HG02678 (cell line): ENCODE results near the gene STC2.

ENCODE experiments used
- ATAC-seq: cut with Tn5 transposase; IDR thresholded peaks from one replicate; pipeline ENCODE4 v1.9.1; 2021; ENCODE audit warnings: mild to moderate bottlenecking, moderate library complexity; ENCODE audit not compliant: unreplicated experiment

Gene STC2

DNA sequence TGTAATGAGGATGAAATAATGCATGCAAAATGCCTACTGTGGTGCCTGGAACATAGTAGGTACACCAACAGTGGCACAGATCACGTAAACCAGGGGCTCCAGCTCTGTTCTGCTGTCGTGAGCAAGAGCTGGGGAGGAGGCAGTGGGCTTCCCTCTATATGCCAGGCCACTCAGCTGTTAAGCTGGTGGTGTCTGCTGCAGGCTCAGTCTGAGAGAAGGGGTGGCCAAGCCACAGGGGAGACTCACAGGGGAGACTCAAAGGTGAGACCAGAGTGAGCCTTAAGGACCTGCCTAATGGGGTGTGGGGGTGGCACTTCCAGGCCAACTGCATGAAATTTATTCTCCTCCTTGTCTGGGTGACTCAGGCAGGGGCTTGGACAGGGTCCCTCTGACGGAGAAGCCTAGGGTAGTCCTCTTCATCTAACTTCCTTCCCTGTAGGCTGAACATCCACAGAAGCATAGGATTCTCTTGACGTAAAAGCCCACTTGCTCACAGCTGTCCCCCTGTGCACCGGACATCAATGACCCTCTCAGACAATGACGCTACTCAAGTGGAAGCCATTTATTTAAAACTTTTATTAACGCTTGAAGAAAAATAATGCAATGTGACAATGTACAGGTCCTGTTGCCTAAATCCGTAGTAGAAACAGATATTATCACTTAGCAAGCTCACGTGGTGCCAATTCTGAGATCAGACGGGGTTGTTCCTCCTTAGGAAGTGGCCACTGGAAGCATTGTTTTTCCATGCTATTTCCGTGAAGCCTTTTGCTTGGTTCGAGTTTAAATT is 13.9 kb downstream of the STC2 start:
- no peak for ATAC-seq

DNA sequence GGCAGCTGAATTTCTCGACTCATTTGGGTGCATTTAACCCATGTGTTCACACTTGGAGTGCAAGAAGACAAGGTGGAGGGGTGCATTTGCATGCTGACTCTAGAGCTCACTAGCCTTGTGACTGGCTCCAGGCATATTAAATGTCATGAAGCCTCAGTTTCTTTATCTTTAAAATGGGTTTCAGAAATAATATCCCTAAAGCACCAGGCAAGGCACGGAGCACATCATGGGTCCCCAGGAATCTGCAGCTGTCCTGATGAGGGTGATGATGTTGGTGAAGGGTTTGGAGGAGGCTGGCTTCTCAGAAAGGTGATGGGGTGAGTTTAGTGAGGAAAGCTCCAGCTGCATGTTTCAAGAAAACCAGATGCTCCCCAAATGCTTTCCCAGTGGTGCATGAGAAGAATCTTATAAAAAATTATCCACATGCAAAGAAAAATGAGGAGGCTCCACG is 14.8 kb downstream of the STC2 start:
- no peak for ATAC-seq

DNA sequence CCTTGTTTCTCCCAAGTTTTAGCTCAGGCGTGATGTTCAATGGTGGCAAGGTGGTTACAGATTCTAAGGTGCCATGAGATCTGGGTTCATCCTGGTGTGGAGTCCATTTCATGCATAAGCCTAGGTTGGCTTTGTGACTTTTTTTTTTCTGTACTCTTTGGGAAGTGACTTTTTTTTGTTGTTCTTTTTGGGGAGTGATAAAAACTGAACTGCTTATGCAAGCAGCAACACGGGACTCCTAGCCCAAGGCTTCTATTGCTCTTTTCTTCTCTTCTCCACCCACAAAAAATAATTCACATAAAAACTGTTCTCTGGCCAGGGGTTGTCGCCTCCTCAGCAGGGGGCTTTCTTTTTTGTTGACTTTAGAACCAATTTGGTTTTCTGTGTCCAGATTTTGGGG is 15.4 kb downstream of the STC2 start:
- ATAC-seq, result no peak

DNA sequence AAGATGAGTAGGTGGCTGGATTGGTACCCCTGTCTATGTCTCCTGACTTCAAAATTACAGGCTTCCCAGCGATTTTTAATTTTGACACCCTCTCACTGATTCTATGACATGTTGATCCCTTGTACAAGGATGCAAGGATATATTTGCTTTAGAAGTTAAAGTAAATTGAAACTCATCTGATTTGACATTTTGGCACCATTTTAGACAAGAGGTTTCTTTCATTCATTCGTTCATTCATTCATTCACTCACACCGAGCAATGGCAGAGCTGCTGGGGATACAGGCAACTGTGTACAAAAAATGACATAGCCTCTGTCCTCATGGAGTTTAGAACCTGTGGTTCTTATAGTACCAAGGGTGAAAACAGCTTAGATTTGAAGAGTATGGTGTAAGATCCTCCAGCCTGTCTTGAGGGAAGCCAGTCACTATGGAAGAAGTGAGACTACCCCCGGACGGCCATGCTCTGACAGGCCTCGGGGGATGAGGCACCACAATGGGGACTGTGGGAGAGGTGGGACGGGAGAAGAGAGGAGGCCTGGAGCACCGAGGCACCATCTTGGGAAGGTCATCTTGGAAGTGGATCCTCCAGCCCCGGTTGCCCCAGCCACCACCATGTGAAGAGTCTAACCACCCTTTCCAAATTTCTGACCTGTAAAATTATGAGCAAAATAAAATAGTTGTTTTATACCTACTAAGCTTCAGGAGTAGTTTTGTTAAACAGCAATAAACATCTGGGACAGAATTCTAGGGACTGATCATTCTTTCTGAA is 16.2 kb downstream of the STC2 start:
- ATAC-seq, result no peak

DNA sequence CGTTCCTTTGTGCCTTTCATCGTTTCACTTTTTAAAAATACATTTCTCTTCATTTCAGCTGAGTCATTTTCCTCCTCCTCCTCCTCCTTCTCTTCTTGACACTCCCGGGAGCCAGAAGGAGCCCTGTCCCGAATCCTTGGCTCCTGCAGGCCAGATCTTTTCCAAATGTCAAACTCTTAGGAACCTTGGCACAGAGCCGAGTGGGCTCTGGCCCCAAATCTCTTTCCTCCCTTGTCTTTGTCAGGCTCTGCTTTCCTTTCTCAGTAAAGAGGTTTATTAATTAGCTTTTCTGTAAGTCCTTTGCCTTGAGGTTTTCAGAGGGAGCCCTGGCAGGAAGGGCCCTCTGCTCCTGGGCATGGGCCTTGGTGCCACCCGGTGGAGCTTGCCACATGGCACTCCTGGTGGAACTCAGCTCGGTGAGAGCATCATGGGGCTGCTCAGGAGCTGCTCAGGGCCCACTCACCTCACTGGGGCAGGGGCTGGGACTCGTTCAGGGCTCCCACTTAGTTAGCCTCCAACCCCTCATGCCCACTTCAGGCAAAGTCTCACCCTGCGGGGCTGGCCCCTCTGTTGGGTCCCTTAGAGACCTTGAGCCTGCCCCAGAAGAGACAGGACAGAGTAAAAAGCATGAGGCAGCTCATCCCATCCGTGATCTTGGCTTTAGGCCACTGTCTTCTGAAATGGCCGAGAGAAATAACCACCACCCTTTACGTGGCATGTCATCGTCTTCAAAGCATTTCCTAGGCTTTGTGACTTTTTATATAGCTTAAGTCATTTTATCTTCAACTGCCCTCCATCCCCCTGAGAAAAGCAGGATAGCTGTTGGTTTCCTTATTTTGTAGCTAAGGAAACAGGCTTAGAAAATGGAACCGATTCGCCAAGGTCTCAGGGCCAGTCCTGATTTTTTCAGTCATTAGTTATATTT is 17.1 kb downstream of the STC2 start:
- no peak for ATAC-seq

DNA sequence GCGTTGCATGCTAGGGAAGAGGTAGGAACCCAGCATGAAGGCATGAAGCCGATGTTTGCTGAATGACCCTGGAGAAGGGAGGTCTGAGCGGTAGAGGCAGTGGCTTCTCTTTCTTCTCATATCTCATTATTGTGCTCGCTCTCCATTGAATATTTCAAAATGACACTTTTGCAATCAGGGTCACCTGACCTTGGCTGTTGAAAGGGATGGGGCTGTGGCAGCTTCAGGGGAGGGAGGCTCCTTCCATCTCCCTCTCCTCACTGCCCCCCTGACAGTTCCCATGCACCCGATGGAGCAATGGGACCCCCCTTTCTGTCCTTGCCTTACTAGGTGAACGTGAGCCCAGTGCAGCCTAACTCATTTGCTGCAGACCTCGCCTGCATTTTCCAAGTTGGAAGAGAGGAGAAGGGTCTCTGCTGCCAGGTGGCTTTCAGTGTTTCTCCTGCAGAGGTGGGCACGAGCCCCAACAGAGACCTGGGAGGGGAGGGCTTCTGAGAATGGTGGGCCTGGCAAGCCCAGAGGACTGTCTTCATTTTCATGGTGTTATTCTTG is 17.9 kb downstream of the STC2 start:
- ATAC-seq, result no peak

DNA sequence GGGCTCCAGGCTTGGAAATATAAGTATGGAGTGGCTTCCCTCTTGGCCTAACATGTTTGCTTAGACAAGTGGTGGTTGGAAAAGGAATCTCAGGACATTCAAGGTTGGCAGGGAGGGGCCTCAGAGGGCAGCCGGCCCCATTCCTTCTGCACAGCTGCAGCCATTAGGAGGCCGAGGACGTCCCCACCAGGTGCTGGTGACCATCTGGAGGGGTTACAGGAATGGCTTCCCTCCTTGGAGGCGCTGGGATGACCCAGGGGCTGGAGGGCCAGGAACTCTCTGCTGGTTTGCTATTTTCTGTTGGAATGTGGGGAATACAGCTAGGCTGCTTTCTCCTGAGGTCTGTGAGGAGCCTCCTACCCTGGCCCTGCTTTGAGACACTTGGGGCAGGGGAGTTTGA is 18.5 kb downstream of the STC2 start:
- no peak for ATAC-seq

DNA sequence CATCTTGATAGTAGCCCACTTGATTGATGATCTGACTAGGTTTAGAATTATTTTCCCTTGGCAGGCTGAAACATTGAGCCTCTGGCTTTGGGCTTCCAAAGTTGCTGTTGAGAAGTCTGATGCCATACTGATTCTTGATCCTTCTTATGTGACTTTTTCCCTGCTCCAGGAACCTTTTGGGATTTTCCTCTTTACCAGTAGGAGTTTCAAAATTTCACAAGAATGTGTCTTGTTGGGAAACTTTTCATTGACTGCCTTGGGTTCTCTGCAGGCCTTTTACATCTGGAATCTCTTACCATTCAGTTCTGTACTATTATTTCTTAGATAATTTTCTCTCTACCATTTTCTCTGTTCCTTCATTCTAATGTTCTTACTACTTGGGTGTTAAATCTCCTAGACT is 20.0 kb downstream of the STC2 start:
- no peak for ATAC-seq

DNA sequence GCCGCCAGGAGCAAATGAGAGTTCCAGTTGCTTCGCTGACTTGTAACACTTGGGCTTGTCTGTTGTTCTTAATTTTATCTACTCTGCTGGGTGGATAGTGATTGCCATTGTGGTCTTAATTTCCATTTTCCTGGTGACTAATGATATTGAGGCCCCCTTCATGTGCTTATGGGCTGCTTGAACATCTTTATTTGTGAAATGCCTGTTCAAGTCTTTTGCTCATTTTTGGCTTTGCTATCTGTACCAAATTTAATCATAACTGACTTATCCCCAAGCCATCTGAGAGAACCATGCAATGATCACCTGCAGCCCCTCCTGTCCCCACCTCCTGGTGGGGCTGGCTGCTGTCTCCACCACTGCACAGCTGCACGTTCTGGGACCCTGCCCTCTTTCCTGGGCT is 20.5 kb downstream of the STC2 start:
- no peak for ATAC-seq

DNA sequence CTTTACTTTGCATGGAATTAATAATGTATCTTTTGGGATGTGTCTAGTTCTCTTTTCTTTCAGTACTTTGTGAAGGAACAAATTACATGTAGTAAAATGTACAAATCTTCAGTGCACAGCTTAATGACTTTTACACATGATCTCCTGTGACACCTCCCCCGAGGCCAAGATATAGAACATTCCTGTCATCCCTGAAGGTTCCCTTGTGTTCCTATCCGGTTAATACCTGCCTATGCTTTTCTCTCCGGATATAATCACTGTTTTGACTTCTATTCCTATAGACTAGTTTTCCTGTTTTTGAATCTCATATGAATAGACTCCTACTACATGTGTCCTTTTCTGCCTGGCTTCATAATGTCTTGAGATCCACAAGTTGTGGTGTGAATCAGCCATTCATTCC is 21.5 kb downstream of the STC2 start:
- no peak for ATAC-seq

DNA sequence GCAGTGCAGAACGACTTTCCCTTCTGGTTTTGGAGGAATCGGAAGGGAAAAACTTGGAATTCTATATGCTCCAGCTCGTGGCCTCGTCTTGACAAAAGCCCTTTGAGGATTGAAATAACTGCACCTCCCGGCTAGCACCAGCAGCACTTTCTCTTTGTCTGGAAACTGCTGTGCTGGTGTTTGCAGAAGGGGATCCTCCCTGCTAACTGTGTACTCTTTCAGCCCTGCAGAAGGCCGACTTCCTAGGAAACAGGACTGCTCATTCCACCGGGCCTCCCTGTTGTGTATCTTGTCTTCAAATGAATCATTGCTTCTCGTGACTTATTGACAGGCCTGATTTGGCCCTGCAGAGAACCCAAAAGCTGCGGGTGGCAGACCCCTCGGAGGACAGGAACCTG is 23.6 kb downstream of the STC2 start:
- ATAC-seq, result no peak

DNA sequence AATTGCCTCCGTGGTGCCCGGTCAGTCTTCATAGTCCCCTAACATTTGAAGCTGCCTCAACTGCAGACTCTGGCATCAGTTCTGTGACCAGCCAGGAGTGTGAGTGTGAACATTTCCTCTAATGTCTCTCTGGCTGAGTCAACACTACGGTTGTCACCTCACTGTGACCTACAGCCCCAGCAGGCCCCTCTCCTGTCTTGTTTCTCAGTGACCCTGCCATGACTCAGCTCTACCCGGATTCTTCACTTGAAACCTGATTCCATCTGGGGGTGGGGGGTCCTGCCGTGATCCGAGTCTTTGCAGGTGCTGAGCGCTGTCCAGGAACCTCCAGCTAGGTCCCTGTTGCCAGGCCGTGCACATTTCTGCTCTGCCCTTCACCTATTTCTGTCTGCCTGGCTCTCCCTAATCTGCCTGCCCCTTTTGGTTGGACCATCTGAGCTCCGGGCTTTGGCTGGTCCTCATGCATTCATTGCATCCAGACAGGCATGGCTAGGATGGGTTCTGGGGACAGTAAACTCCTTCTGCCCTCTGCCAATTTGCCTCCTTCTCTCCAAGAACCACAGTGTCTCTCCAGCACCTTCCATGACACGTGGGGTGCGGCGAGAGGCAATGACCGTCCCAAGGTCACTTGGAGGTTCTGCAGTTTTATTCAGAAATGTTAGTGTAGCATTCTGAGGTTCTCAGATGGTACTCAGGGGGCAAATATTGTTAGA is 24.2 kb downstream of the STC2 start:
- ATAC-seq, result no peak

DNA sequence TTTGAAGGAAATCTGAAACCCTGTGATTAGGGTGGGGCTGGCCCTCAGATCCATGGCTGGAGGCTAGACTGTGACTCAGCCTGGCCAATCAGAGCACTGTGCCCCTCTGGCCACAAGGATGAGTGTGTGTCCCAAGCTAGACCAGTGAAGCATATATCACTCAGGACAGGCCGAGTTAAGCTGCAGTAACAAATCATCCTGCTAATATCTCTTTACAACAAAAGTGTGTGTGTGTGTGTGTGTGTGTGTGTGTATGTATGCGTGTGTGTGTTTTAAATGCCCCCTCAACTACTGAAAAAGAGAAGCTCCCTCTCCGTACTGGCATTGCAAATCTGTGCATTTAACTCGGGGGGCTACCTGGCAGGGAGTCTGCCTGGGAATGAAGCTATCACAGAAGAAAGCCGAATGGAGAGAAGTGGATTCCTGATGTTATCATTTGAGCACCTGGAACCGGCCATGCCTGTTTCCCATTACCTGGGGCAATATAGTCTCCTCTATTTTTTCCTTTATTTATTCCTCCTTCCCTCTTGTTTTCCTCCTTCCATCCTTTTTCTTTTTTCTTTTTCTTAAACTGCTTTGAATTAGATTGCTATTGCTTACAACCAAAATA is 25.6 kb downstream of the STC2 start:
- no peak for ATAC-seq

DNA sequence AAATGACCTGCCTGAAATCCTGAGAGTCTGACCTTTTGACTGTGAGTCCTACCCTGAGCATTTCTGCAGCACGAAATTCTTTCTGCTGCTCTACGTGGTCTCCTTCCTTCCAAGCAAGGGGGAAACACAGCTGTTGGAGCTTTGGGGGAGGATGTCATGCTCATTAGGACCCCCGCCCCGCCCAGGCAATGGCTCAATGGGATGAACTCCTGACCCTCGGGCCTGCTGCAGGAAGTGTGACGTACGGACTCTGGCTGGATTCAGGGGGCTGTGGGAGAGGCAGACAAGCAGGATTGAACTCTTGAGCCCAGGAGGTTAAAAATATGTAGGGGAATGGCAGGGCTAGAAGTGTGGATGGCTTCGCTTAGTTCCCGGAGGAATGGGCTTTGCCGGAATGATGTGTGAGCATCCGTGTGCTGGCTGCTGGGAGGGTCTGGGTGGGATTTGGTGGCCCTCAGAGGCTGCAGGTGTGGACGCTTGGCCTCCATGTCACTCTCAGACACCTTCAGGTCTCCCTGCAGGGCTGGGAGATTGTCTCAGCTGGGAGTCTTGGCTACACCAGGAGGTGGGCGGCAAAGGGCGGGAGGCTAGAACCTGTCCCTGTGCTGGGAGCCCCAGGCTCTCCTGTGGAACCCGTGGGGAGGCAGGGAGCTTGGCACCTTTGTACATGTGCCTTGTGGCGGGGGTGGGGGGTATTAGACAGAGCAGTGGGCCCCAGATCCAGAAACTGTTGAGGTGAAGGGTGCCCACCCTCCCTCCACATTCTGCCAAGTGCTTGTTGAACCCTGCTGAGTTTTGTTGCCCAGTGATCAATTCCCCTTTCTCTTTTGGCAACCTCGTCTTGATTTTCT is 26.3 kb downstream of the STC2 start:
- no peak for ATAC-seq

DNA sequence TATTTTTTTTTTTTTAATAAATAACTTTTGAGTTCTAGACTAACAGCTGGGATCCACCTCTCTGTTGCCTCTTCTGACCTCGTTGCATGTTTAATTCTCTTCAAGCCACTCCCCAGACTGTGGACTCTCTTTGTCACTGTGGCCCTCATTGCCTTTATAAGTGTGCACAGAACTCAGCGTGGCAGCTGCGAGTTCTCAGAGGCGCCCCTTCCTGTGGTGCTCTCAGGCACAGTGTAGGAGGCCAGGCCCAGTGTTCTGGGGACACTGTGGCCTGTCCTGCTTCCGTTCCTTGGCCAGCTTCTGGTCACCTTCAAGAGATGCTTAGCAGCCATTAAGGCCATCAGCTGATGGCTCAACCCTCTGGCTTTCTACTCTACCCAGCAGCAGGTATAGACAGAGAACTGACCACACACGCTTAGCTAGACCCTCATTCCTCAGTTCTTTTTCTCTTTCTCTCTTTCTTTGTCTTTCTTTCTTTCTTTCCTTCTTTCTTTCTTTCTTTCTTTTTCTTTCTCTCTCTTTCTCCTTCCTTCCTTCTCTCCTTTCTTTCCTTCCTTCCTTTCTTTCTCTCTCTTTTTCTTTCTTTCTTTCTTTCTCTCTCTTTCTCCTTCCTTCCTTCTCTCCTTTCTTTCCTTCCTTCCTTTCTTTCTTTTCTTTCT is 27.7 kb downstream of the STC2 start:
- ATAC-seq, result no peak

DNA sequence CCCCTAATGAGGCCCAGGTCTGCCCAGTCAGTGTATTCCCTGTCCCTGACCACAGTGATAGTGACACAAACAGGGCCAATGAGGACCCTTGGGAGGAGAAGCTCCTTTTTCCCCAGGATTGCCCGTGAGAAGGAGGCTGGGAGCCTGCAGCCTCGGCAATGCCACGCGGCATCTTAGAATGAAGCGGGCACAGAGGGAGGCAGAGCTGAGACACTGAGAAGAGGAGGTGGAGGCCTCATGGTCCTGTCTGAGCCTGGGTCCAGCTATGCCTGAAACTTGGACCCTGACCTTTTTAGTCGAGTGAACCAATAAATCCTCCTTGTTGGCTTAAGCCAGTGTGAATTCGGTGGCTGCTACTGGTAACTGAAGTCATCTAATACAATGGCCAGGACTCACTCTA is 28.4 kb downstream of the STC2 start:
- no peak for ATAC-seq

DNA sequence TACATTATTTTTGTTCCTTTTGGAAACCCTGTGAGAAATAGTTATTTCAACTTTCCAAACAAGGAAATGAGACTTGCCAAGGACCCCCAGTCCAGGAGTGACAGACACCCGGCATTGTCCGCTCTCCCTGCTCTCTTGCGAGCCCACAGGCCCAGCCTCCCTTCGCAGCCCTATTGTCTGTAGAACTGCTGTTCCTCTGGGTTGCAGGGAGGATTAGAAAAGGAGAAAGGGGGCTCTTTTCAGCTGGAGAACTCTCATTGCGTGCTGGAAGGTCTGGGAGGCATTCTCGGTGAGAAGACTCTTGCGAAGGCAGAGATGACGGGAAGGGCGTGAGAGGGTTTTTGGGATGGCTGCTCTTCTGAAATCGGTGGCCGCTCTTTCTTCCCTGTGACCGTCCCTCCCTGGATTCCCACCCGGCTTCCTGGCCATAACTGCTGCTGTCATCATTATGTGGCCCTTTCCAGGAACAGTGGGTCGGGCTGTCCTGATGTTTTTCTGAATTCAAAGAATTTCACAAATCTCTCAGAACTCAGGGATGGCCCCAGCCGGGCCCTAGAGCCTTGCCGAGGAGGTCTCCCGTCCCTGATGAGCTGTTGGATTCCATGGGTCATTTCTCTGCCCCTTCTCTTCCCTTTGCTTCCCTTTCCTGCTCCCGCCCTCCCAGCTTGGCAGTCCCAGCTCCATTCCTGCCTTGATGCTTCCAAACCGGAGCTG is 29.8 kb downstream of the STC2 start:
- no peak for ATAC-seq

DNA sequence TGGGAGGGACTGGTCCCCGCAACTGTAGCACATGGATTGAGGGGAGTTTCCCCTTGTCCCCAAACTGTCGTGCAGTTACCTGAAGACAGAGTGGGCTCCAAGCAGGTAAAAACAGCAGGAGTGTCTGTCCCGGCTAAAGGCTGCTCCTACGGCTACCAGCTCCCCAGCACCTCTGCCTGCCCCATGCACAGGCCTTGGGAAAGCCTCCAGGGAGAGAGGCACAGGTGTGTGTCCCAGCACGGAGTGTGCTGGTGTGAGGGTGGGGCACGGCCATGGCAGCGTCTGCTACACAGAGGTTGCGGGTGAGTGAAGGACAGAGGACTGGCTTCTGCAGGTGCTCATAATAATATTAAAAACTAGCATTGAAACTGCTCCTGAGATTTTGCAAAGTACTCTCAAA is 30.4 kb downstream of the STC2 start:
- no peak for ATAC-seq
